ENCODE measurements around the gene PSD.
A peak's percentile ranks its signal among the peaks of the same experiment; 100 is the strongest.

Gene PSD

GRCh38 chr10:102438374-102438773 lies 19.8 kb upstream of the PSD start:
- no peak for DNase-seq

DNA sequence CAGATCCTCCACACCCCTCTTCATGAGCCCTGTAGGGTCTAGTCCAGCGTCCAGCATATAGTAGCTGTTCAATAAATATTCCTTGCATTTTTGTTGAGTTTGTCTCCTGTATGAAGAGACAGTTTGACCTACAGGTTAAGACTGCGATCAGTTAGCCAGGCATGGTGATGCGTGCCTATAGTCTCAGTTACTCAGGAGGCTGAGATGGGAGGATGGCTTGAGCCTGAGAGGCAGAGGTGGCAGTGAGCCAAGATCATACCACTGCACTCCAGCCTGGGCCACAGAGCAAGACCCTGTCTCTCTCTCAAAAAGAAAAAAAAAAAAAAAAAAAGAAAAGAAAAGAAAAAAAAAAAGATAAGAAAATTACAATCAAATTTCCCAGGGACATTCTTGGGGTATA lies 18.9 kb upstream of the PSD start:
- no peak for DNase-seq

- DNase-seq: no peak
Observed at GRCh38 chr10:102436312-102436711, 17.7 kb upstream of the PSD start.

- DNase-seq: peak; percentile 58 to 81
Observed at GRCh38 chr10:102435529-102436233, 17.1 kb upstream of the PSD start.

DNA sequence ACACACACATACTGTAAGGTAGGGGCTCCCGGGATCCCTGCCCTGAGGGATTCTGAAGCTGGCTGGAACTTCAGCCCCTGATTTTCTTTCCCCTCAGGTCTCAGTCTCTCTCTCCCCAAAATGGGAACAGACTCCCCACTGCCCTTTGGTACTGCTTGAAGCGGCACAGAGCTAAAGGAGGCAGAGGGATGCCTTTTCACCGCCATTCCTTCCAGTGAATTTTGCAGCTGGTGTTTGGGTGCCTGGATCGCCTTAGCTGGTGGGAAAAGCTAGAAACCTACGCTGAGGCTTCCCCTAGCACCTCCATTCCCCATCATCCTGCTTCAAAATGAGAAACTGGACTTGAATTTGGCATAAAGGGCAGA lies 16.5 kb upstream of the PSD start:
- DNase-seq: no peak

DNA sequence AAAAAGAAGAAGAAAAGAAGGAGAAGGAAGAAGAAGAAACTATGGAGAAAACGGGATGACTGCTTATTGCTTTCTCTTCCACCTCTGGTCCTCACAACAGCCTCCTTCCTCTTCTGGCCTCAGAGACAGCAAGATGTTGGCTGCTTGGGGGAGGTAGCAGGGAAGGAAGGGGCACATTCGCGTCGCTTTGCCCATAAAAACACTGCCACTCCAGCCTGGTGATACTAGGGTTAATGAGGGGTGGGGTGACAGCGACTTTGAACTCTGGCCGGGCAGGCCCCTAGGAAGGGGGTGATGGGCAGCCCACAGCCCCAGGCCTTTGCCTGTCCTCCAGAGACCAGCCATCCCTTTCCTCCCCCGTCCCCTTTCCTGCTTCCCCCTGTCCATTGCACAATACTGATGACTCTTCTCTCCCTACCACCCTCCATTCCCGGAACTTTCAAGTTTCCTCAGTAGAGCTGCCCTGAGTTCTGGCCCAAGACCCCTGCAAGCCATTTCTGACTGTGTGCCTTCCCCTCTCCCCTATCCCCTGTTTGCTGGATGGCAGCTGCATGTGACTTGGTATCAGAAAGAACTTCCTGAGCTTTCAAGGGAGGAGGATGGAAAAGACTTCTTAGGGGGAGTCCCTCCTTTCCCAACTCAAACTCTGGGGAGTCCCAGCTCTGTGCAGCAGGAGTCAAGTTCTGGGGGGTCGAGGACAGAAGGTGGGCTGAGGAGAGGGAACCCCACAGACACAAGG lies 16.0 kb upstream of the PSD start:
- DNase-seq: peak; percentile 41 to 54

DNA sequence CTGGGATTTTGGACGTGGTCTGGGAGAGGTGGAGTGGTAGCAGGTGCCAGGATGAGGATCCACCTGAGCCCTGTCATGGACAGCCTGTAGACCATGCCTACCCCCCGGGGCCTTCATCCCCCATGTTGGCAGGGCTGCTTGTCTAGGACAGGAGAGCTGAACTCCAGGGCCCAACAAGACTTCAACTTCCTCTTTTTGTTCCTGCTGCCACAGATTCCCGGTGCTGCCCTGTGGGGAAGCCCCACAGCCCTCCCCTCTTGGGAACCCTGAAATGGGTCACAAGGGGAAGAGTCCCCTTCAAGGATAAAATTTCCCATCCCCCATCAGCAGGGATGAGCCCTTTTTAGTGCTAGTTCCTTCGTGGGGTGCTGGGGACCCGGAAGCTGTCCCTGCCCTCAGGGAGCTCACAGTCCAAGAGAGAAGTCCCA lies 15.0 kb upstream of the PSD start:
- DNase-seq: peak; percentile 33 to 36

DNA sequence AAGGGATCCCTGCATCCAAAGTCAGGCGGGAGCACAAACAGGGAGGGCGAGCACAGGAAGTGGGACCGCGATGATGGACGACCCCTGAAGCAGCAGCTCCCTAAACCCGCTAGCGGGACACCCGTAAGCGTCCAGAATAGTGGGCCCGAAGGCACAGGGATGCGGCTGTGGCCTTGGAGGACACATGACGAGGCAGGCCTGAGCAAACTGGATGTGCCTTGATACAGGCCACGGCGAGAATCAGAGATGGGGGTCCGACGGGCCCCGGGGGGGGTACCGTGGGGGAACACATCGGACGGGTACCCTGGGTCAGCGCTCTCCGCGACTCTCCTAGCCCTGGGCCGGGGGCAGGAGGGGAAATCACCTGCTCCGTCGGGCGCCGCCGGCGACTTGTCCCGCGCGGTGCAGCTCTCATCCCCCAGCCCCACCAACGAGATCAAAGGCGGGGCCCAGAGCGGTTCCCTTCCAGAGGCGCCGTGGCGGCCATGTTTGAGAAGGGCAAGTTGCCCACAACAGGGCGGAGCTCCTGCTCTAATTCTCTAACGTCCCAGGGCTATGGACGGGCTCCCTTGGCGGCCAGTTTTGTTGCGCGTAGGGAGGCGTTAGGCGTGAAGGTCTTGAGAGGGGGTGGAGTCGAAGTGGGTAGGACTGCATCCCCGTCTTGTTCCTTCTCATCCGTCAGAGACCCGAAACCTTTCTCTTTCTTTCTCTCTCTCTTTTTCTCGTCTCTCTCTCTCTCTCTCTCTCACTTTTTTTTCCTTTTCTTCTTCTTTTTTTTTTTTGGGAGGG lies 13.8 kb upstream of the PSD start, which contains the start of gene CUEDC2:
CUEDC2 (minus strand) TSS at position 413 of the 789 bp plus-strand sequence. CDS start 7,386 bp downstream, outside the sequence.
- peak; percentile 96 to 98 for DNase-seq

- DNase-seq: no peak
Observed at GRCh38 chr10:102431452-102432124, 13.0 kb upstream of the PSD start.

DNA sequence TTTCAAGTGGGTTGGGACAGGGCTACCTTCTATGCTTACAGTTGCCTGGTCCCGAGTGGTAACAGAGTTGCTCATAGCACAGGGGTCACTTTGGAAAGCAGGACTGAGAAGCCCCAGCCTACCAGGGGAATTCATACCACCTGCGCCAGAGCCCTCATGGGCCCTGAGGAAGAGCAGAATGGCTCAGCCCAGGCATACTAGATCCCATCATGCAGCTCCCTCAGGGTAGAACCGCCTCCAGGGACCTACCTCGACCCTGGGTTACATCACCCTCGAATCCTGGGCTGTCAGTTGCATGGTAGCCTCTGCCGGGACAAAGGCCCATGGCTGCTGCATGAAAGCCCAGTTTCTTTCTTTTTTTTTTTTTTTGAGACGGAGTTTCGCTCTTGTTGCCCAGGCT lies 10.9 kb upstream of the PSD start:
- no peak for DNase-seq

GRCh38 chr10:102426803-102427287 lies 8.3 kb upstream of the PSD start:
- no peak for DNase-seq

- no peak for DNase-seq
Observed at GRCh38 chr10:102425444-102425843, 6.9 kb upstream of the PSD start.

DNA sequence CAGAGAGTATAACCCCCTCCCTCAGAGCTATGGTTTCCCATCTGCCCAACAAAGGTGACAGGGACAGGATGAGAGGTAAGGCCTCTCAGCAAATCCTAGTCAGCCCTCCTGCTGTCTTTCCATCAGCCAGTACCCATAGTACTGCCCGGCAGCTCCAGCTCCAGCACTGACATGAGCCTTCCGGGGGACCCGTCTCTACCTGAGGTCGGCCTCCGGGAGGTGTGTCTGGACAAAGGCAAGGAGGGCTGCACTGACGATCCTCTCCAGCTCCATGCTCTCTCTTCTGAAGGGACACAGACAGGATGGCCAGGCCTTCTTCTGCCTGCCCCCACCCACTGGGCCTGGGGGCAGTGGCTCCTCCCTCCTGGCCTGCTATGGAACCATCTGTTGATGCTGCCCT lies 6.3 kb upstream of the PSD start:
- DNase-seq: no peak

GRCh38 chr10:102424145-102424544 lies 5.6 kb upstream of the PSD start:
- DNase-seq: no peak

DNA sequence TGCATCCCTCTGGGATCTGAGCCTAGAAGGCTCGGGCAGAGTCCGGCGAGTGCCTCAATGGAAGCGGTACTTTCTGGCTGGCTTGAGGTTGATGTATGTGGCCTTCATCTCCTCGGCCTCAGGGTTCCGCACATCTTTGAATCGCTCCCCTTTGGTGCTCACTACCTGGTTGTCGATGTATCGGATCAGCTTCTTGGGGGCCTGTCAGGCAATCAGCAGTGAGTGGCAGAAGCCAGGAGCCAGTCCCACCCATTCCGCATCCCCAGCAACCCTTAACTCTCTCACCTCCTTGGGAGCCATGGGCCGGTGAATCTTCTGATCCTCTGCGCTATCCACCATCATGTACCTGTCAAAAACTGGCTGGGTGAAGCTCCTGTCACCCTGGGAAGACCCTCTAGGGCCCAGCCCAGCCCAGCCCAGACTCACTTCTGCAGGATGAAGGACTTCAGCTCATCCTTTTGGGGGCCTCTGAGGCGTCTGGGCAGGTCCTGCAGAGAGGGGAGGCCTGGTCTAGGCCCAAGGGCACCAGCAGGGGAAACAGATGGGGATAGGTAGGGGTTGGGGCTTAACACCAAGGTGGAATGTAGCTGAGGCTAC lies 4.9 kb upstream of the PSD start:
- DNase-seq: no peak

DNA sequence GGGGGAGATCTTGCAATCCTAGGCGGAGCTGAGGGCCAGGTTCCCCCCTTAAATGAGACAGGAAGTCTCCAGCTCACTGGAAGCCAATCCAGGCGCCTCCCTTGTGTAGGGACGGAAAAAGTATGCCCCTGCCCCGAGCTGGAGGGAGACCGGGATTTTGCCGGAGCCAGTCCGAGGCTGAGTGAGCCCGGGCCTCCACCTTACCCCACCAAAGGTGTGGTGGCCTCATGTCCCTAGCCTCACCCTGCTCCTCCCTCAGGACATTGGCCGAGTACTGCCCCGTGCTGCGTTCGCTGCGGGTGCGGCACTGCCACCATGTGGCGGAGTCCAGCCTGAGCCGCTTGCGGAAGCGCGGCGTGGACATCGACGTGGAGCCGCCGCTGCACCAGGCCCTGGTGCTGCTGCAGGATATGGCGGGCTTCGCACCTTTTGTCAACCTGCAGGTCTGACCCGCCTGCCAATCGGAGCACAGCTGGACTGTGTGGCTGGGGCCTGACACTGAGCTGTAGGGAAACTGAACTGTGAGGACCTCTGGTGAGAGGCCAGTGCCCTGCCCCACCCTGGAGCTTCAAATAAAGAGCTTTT lies 4.1 kb upstream of the PSD start:
- peak; percentile 81 to 87 for DNase-seq

GRCh38 chr10:102421757-102422512 lies 3.4 kb upstream of the PSD start:
- peak; percentile 23 to 63 for DNase-seq

- DNase-seq: no peak
Observed at GRCh38 chr10:102421507-102421756, 2.8 kb upstream of the PSD start.

GRCh38 chr10:102420714-102421506 lies 2.3 kb upstream of the PSD start, which contains the start of gene FBXL15:
Gene FBXL15 (plus strand): TSS chr10:102420836. CDS start chr10:102421130, 294 bp downstream.
- peak; percentile 99 for DNase-seq

GRCh38 chr10:102420181-102420713 lies 1.7 kb upstream of the PSD start:
- no peak for DNase-seq

Measured in inflammatory macrophage (primary cell).